Measurements from ENCODE around the gene MMP20.

Gene MMP20

GRCh38 chr11:102553835-102554282 is 71.3 kb downstream of the MMP20 start:
- DNase-seq (ENCODE audit: low read depth) = no peak

GRCh38 chr11:102552447-102553194 is 72.5 kb downstream of the MMP20 start:
- no peak for DNase-seq (ENCODE audit: low read depth)

DNA sequence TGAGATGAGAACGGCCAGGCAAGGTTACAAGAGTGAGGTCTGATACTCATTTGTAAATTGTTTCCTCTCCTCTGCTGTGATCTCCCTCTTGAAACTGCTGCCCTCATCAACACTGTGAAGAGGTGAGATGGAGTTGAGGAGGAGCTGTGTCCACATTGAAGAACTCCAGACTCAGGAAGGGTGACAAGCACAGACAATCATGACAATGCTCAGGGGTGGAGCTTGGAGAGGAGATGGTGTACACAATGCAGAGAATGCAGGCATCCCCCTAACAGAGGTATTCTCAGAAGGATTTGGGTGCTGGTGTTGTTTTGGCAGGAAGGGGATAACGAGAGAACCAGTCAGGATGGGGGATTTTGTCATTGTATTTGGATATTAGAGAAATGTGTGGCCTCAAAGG is 73.1 kb downstream of the MMP20 start:
- DNase-seq (ENCODE audit: low read depth) = no peak

DNA sequence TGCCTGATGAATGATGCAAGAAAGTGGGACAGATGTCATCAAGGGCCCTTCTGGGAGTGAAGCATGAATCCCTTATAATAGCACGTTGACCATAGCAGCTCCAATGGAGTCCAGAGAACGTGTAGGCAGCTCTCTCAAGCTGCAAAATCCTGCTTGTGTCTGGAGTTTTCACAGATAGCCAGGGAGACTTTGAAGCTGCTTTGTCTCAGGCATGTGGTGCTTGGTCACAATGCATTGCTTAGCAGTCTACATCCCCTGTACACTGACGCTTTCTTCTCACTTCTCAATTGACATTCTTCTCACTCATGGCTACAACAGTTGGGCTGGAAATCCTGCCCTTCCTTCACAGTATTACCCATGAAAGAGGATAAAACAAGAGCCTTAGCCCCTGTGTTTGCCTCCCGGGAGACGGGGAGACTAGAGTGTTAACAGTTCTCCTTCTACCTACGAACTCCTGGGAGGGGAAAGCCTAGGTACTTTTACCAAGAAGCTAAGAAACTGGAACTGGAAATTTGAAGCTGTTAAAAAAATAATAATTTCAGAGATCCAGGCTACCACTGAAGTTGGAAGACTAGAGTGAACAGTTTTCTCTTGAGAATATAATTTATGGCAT is 73.9 kb downstream of the MMP20 start:
- no peak for DNase-seq (ENCODE audit: low read depth)

DNA sequence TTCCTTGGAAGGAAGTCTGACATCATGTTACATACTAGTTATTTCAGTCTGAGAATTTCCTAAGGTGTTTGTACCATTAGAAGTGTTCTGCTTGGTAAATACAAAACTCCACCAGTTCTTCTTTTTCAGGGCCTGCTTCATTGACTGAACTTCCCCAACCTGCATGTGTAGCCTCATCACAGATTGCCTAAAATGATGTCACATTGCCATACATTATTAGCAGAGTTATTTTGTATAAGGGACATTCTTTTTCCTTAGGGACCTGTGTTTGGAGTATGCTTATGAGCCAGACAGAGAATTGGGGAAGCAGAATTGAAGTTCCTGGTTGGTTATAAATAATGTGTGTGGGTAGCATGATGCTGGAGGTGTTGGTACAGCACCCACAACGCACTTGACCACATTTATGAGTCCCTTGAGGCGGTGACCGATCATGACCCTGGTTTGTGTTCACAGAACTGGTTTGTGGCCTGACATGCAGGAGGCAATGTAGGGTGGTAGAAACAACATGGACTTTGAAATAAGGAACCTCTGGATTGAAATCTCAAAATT is 78.1 kb downstream of the MMP20 start:
- DNase-seq (ENCODE audit: low read depth) = no peak

- DNase-seq (ENCODE audit: low read depth) = no peak
Observed at GRCh38 chr11:102546427-102546826, 78.7 kb downstream of the MMP20 start.

- DNase-seq (ENCODE audit: low read depth) = no peak
Observed at GRCh38 chr11:102545701-102546100, 79.4 kb downstream of the MMP20 start.

GRCh38 chr11:102544594-102544993 is 80.5 kb downstream of the MMP20 start:
- no peak for DNase-seq (ENCODE audit: low read depth)

- no peak for DNase-seq (ENCODE audit: low read depth)
Observed at GRCh38 chr11:102539567-102539966, 85.6 kb downstream of the MMP20 start.

DNA sequence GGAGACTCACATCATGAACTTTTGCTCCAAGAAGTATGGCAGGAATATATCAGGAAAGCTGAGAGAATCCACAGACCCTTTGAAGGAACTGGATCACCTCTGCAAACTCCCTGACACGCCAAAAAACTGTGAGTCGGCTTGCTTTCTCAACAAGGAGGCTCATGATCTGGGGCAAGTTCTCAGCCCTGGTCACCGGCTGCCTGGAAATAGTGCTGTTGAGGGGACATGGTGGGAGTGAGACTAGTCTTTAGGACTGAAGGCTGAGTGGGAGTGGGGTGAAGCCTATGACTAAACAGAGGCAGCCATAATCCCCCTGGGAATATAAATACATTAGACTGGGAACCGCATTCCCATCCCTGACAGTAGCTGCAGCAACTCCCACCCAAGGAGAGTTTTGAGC is 86.2 kb downstream of the MMP20 start:
- no peak for DNase-seq (ENCODE audit: low read depth)

DNA sequence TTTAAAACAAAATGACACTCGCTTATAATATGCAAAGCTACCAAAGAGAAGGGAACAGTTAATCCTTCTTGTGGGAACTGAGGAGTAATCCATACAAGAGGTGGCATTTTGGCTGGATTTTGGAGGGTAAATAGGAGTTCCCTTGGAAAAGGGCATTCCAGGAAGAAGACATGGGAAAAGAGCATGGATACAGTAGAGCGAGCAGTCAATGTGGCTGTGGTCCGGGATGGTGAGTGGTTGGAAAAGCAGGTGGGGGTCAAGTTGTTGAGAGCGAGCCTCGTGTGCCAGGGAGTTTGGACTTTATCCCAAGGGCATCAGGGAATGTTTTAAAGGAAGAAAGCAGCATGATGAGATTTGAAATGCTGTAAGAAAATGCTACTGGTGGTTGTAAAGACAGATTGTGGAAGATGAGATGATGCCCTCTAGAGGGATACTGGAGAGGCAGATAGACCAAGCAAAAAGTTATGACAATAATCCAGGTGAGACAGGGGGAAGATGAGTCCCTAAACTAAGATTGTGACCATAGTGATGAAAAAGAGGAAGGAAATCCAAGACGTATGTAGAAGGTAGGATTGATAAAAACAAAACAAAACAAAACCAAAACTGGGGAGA is 90.8 kb downstream of the MMP20 start:
- no peak for DNase-seq (ENCODE audit: low read depth)

DNA sequence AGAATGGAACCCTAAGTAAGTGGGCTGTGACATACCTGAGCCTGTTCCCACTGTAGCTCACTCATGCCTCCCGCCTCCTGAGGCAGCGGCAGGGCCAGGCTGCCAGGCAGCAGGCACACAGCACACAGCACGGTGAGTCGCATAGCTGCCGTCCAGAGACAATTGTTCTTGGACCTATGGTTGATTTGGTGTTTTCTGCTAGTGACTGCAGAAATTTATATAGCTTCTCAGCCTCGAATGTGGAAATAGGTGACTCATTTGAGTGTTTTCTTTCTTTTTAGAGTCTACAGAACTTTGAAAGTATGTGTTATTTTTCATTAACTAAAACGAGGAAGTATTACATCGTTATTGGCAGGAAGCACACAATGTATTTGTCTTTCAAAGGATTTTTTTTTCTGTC is 94.6 kb downstream of the MMP20 start, which contains the start of gene MMP7:
Gene MMP7 (minus strand): TSS at position 190 of the 400 bp plus-strand sequence. CDS start 47 bp downstream, at position 143.
- no peak for DNase-seq (ENCODE audit: low read depth)

- DNase-seq (ENCODE audit: low read depth) = no peak
Observed at GRCh38 chr11:102528618-102529017, 96.5 kb downstream of the MMP20 start.

DNA sequence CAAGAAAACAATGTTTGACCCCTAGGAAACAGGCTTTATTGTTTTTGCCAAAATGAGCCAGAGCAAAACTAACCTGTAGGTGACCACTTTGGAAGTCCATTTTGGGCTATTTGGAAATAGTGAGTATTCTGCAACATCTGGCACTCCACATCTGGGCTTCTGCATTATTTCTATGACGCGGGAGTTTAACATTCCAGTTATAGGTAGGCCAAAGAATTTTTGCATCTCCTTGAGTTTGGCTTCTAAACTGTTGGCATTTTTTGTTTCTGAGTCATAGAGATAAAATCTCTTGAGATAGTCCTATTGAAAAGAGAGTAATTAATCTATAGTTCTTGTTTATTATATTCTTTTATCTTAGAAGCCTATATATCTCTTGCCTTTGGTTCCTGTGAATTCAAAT is 97.4 kb downstream of the MMP20 start:
- no peak for DNase-seq (ENCODE audit: low read depth)

DNA sequence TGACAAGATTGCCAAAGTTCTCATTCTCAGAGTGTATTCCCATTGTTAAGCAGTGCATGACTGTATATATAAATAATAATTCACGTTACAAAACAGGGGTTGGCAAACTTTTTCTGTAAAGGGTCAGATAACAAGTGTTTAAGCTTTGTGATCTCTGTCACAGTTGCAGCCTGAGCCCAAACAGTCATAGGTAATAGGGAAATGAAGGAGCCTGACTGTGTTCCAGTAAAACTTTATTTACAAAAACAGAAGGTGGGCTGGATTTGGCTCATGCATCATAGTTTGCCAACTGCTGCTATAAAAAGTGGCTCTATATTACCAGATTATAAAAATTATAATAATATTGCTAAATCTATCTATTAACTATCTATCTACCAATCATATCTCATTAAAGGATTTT is 98.1 kb downstream of the MMP20 start:
- no peak for DNase-seq (ENCODE audit: low read depth)

Data from activated T-cell treated with anti-CD3 and anti-CD28 coated beads for 48 hours (primary cell).